ENCODE measurements around the gene RAPGEF1. TPM values are rescaled to one million over a fixed set of nuclear protein-coding genes. Genes with fewer than 3 reads are reported as not detected.

RAPGEF1 gene
- total RNA-seq, 1 experiment from 2014 or later = 61.5 TPM

DNA sequence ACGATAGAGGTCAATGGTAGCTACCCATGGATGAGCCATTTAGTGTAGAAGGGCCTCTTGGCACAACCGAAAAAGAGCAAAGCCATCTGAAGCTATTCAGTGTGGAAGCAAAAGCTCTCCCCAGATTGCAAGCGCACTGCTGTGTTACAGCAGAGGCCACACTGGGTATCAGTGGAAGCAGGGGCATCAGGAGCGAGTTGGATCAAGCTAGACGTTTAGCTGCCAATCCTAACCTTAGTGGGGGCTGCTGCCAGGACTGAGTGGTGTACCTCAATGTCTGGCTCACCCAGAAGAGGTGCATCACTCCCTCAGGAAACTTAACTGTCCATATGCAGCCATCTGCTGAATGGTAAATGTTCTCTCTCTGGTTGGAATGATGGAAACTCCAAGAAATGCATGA is 44.5 kb downstream of the RAPGEF1 start:
- Histone ChIP-seq H3K36me3 (ENCODE audit: insufficient read depth, low read length, poor library complexity, severe bottlenecking) (no peaks in the 10 kb centered on the region), H3K9me3 (ENCODE audit: low read depth, low read length, poor library complexity, severe bottlenecking) (no peaks in the 10 kb centered on the region), H3K4me3 (ENCODE audit: low read depth, low read length, poor library complexity, severe bottlenecking) (no peak overlapping the region), H3K27me3 (replicated peaks; ENCODE audit: insufficient read depth, low read depth, low read length, poor library complexity) (peaks cover 10% of the 10 kb centered on the region), H3K27ac (ENCODE audit: low read depth, low read length, poor library complexity, severe bottlenecking) (no peak overlapping the region), H3K4me1 (ENCODE audit: insufficient read depth, low read length, poor library complexity, severe bottlenecking) (peaks cover 8% of the 10 kb centered on the region)
- intact Hi-C loops (cut with micrococcal nuclease; ENCODE audit: unreplicated experiment) = no loop called here
- no TSS peak for BruUV-seq (replicated peaks)
- no peak for DNase-seq (ENCODE audit: low spot score)
- POLR2A ChIA-PET (ENCODE audit: low non-redundant PET) = no interaction called here
- CTCF ChIA-PET = no interaction called here
- TF ChIP-seq, protein P1, sequence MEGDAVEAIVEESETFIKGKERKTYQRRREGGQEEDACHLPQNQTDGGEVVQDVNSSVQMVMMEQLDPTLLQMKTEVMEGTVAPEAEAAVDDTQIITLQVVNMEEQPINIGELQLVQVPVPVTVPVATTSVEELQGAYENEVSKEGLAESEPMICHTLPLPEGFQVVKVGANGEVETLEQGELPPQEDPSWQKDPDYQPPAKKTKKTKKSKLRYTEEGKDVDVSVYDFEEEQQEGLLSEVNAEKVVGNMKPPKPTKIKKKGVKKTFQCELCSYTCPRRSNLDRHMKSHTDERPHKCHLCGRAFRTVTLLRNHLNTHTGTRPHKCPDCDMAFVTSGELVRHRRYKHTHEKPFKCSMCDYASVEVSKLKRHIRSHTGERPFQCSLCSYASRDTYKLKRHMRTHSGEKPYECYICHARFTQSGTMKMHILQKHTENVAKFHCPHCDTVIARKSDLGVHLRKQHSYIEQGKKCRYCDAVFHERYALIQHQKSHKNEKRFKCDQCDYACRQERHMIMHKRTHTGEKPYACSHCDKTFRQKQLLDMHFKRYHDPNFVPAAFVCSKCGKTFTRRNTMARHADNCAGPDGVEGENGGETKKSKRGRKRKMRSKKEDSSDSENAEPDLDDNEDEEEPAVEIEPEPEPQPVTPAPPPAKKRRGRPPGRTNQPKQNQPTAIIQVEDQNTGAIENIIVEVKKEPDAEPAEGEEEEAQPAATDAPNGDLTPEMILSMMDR (conservative IDR thresholded peaks at IDR 0.05; ENCODE audit: low read depth, low read length) = no peak
- TF ChIP-seq EZH2 (IDR thresholded peaks at IDR 0.05; ENCODE audit: borderline replicate concordance, low read depth, low read length, poor library complexity, severe bottlenecking) = no peak

DNA sequence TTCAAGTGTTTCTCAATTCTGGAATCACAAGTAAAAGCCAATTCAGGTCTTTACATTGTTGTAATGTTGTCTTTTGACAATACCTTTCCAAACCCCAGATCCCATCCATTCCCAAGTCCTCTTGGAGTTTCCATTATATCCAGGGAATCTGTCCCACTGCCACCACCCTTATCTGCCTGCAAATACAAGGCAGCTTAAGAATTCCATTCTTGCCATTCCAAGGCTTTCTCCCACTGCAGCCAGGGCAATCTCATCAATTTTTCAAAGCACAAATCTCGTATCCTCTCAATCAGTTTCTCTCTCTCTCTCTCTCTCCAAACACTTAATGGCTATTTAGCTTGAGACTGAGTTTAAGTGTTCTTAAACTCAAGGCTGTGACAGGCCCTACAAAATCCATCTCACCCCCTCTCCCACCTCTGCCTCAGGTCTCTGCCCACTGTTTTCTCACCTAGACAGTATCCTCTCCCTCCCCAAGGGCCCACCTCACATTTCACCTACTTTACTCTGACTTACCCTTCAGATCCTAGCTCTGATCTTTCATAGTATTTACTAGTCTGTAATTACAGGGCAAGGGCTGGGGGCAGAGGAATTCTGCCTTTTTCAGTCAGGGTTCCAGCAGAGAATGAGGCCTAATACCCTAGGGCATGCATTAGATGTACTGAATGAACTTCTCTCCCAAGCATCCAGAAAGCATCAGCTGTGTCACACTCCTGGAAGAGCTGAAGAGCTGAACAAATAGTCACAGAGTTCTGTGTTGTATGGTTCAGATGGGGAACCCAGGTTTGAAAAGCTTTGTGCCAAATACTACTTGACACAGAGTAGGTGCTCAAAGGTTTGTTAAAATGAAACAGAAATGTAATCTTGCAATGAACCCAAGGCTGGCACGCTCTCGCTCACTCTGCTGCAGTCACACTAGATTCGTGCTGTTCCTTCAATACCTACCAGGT is 46.0 kb downstream of the RAPGEF1 start:
- Histone ChIP-seq H3K9me3 (ENCODE audit: low read depth, low read length, poor library complexity, severe bottlenecking) (no peaks in the 10 kb centered on the region), H3K4me3 (ENCODE audit: low read depth, low read length, poor library complexity, severe bottlenecking) (no peak overlapping the region), H3K27ac (ENCODE audit: low read depth, low read length, poor library complexity, severe bottlenecking) (no peak overlapping the region), H3K27me3 (replicated peaks; ENCODE audit: insufficient read depth, low read depth, low read length, poor library complexity) (peaks cover 10% of the 10 kb centered on the region), H3K36me3 (ENCODE audit: insufficient read depth, low read length, poor library complexity, severe bottlenecking) (no peaks in the 10 kb centered on the region), H3K4me1 (ENCODE audit: insufficient read depth, low read length, poor library complexity, severe bottlenecking) (peaks cover 23% of the 10 kb centered on the region)
- no TSS peak for BruUV-seq (replicated peaks)
- POLR2A ChIA-PET (ENCODE audit: low non-redundant PET) = no interaction called here
- intact Hi-C loops (cut with micrococcal nuclease; ENCODE audit: unreplicated experiment) = no loop called here
- TF ChIP-seq EZH2 (IDR thresholded peaks at IDR 0.05; ENCODE audit: borderline replicate concordance, low read depth, low read length, poor library complexity, severe bottlenecking) = no peak
- TF ChIP-seq, protein P1 (conservative IDR thresholded peaks at IDR 0.05; ENCODE audit: low read depth, low read length) = no peak
- no peak for DNase-seq (ENCODE audit: low spot score)
- CTCF ChIA-PET = no interaction called here

DNA sequence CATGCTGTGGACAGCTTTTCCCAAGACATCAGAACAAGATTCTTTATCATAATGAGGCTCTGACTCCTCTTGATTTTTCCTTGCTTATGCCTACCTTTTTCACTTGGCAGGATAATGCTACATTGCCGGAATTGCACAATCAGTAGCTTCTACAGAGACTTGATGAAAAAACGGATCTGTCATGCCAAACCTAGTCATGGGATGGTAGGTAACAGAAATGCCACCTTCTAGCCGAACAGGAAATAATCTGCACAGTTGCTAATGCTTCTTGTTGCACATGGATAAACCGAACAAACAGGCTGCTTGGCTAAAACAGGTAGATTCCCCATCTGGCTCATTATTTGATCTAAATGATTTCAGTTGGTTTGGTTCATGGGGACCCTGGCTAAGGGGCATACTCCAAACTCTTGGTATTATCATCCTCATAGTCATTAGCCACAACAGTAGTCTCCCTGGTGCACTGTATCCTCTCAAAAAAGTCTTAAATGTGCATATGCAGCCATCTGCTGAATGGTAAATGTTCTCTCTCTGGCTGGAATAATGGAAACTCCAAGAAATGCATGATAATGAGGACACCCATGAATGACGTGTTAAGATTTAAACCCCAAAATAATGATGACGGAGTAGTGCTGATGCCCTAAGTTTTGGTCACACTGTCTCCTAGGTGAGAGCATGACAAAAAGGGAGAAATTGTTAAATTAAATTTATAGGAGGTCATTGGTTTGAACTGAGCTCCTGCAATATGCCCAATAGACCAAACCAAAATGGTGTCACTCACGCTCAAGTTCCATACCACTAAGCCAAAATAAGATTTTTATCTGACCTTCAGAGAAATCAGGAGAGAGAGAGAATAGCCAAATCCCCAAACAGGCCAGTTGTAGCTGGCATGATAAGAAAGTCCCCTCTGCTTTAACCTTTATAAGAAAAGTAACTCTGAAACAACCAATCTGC is 47.0 kb downstream of the RAPGEF1 start:
- TF ChIP-seq, protein P1 (conservative IDR thresholded peaks at IDR 0.05; ENCODE audit: low read depth, low read length) = no peak
- no peak for TF ChIP-seq EZH2 (IDR thresholded peaks at IDR 0.05; ENCODE audit: borderline replicate concordance, low read depth, low read length, poor library complexity, severe bottlenecking)
- POLR2A ChIA-PET (ENCODE audit: low non-redundant PET) = no interaction called here
- intact Hi-C loops (cut with micrococcal nuclease; ENCODE audit: unreplicated experiment) = no loop called here
- H3K27ac ChIP-seq (ENCODE audit: low read depth, low read length, poor library complexity, severe bottlenecking) = no peak overlapping the region
- CTCF ChIA-PET = no interaction called here
- peaks cover 10% of the 10 kb centered on the region for H3K27me3 ChIP-seq (replicated peaks; ENCODE audit: insufficient read depth, low read depth, low read length, poor library complexity)
- no peak for DNase-seq (ENCODE audit: low spot score)
- H3K36me3 ChIP-seq (ENCODE audit: insufficient read depth, low read length, poor library complexity, severe bottlenecking) = no peaks in the 10 kb centered on the region
- H3K9me3 ChIP-seq (ENCODE audit: low read depth, low read length, poor library complexity, severe bottlenecking) = no peaks in the 10 kb centered on the region
- peaks cover 33% of the 10 kb centered on the region for H3K4me1 ChIP-seq (ENCODE audit: insufficient read depth, low read length, poor library complexity, severe bottlenecking)
- no peak overlapping the region for H3K4me3 ChIP-seq (ENCODE audit: low read depth, low read length, poor library complexity, severe bottlenecking)
- no TSS peak for BruUV-seq (replicated peaks)

All from A673 (cell line).